GM23248 (cell line): ENCODE results near the gene BBIP1. TPM values are rescaled to one million over a fixed set of nuclear protein-coding genes. Genes with fewer than 3 reads are reported as not detected.

Experiments
- DNase-seq: peaks from one replicate; pipeline ENCODE4 v3.0.0-alpha.2; 2015
- H2AFZ ChIP-seq: fragments of 200-600 bp; sonication (generic); 2 replicates; pipeline ENCODE4 v1.6.1; 2016; ENCODE audit warnings: antibody characterized with exemption
- H3F3A ChIP-seq: fragments of 200-600 bp; sonication (generic); 2 replicates; pipeline ENCODE4 v1.6.1; 2016; ENCODE audit warnings: mild to moderate bottlenecking, antibody characterized with exemption, mixed run types; ENCODE audit not compliant: insufficient read depth
- H3K27ac ChIP-seq: fragments of 200-600 bp; sonication (generic); 2 replicates; pipeline ENCODE4 v1.5.1; 2016; ENCODE audit warnings: mild to moderate bottlenecking
- H3K27me3 ChIP-seq: fragments of 200-600 bp; sonication (generic); replicated peaks from 2 replicates; pipeline ENCODE4 v1.6.1; 2016; ENCODE audit warnings: mild to moderate bottlenecking; ENCODE audit not compliant: insufficient read depth
- H3K36me3 ChIP-seq: fragments of 200-600 bp; sonication (generic); 2 replicates; pipeline ENCODE4 v1.6.1; 2016; ENCODE audit warnings: low read depth, mild to moderate bottlenecking
- H3K4me1 ChIP-seq: fragments of 200-600 bp; sonication (generic); 2 replicates; pipeline ENCODE4 v1.6.1; 2016; ENCODE audit warnings: mild to moderate bottlenecking; ENCODE audit not compliant: insufficient read depth
- H3K4me2 ChIP-seq: fragments of 200-600 bp; sonication (generic); one replicate; pipeline ENCODE4 v1.6.1; 2016; ENCODE audit warnings: mild to moderate bottlenecking; ENCODE audit not compliant: unreplicated experiment
- H3K4me3 ChIP-seq: fragments of 200-600 bp; sonication (generic); 2 replicates; pipeline ENCODE4 v1.5.1; 2016; ENCODE audit warnings: mild to moderate bottlenecking
- H3K79me2 ChIP-seq: fragments of 200-600 bp; sonication (generic); 2 replicates; pipeline ENCODE4 v1.6.1; 2016; ENCODE audit warnings: mild to moderate bottlenecking; ENCODE audit not compliant: insufficient read depth
- H3K9ac ChIP-seq: fragments of 200-600 bp; sonication (generic); 2 replicates; pipeline ENCODE4 v1.6.1; 2016; ENCODE audit warnings: mild to moderate bottlenecking
- H3K9me2 ChIP-seq: fragments of 200-600 bp; sonication (generic); 2 replicates; pipeline ENCODE4 v1.6.1; 2016; ENCODE audit warnings: mixed run types, mild to moderate bottlenecking, moderate library complexity; ENCODE audit not compliant: insufficient read depth
- H3K9me3 ChIP-seq: fragments of 200-600 bp; sonication (generic); one replicate; pipeline ENCODE4 v1.6.1; 2017; ENCODE audit warnings: low read depth
- H4K20me1 ChIP-seq: fragments of 200-600 bp; sonication (generic); 2 replicates; pipeline ENCODE4 v1.6.0; 2016; ENCODE audit not compliant: insufficient read depth
- EZH2 ChIP-seq: fragments of 200-600 bp; sonication (generic); IDR thresholded peaks from 2 replicates; pipeline ENCODE4 v1.6.1; 2018; ENCODE audit warnings: antibody characterized with exemption, mild to moderate bottlenecking; ENCODE audit not compliant: insufficient read depth, poor library complexity, severe bottlenecking
- EZH2phosphoT487 ChIP-seq: fragments of 200-600 bp; sonication (generic); IDR thresholded peaks from 2 replicates; pipeline ENCODE4 v1.6.1; 2018; ENCODE audit warnings: antibody characterized with exemption, moderate library complexity, mild to moderate bottlenecking, low read depth; ENCODE audit not compliant: insufficient read depth
- WGBS, 2 experiments: methylation state at CpG; one replicate each; pipeline ENCODE4 v1.1.6; 2015 to 2017; ENCODE audit warnings: low lambda C conversion rate in 2 of 2, low coverage in 1 of 2; ENCODE audit errors: missing lambda C conversion rate in 2 of 2; 5-methylcytosine and 5-hydroxymethylcytosine counted together
- in situ Hi-C: fragments of 300-500 bp; cut with MboI; formaldehyde crosslinking; loops from 2 replicates; pipeline ENCODE4 v1.15.0; 2020
- polyA plus RNA-seq: library from polyadenylated mRNA; unstranded; fragments of >200 nt; fragmentation: Nextera tagmentation; extraction: Ambion mirVana; gene quantifications from 2 replicates; pipeline ENCODE4 v1.2.1, GENCODE V29; 2016
- total RNA-seq: library from RNA; depleted of rRNA; stranded (reverse); fragments of >200 nt; shearing (Covaris generic); gene quantifications from 2 replicates; pipeline ENCODE4 v1.2.3, GENCODE V29; 2014

BBIP1 gene
- total and polyA plus RNA-seq, 2 experiments from 2014 or later, result 17.3 to 44.4 TPM

GRCh38 chr10:110865809-110866482 lies 53.0 kb downstream of the BBIP1 start:
- Histone ChIP-seq H3K9me2 (no peaks in the 10 kb centered on the region), H2AFZ (peak overlapping the region; percentile 86; the same call in 1 of the 2 replicates), H3K36me3 (no peaks in the 10 kb centered on the region), H3K27me3 (no peaks in the 10 kb centered on the region), H4K20me1 (no peaks in the 10 kb centered on the region), H3K9ac (no peak overlapping the region), H3K4me1 (peaks cover 34% of the 10 kb centered on the region), H3F3A (peaks cover 25% of the 10 kb centered on the region), H3K79me2 (no peaks in the 10 kb centered on the region), H3K27ac (peak overlapping the region; percentile 62), H3K4me3 (peak overlapping the region; percentile 38; the same call in 1 of the 2 replicates), H3K9me3 (no peaks in the 10 kb centered on the region), H3K4me2 (peak overlapping the region; percentile 76)
- peak; percentile 4 for DNase-seq
- WGBS, 2 experiments, result 34 to 35% methylated on average over 4 of the region's 4 CpGs
- no peak for TF ChIP-seq EZH2phosphoT487
- TF ChIP-seq EZH2, result no peak
- in situ Hi-C loops, result no loop called here

GRCh38 chr10:110865186-110865808 lies 53.7 kb downstream of the BBIP1 start:
- Histone ChIP-seq H3K9ac (peak overlapping the region; percentile 42), H3K4me1 (peaks cover 32% of the 10 kb centered on the region), H2AFZ (peak overlapping the region; percentile 86), H4K20me1 (no peaks in the 10 kb centered on the region), H3K36me3 (no peaks in the 10 kb centered on the region), H3K9me2 (no peaks in the 10 kb centered on the region), H3K27ac (peak overlapping the region; percentile 62), H3K79me2 (no peaks in the 10 kb centered on the region), H3K4me3 (peak overlapping the region; percentile 38), H3K9me3 (no peaks in the 10 kb centered on the region), H3K27me3 (no peaks in the 10 kb centered on the region), H3F3A (peaks cover 25% of the 10 kb centered on the region; the same call in 1 of the 2 replicates), H3K4me2 (peak overlapping the region; percentile 76)
- TF ChIP-seq EZH2 (no peak), EZH2phosphoT487 (no peak)
- in situ Hi-C loops, result no loop called here
- peak; percentile 88 for DNase-seq
- 2 to 5% methylated on average over 6 of the region's 6 CpGs for WGBS, 2 experiments

- H3K27ac ChIP-seq, result peak overlapping the region; percentile 62
- H3K9me3 ChIP-seq, result no peaks in the 10 kb centered on the region
- TF ChIP-seq EZH2, result no peak
- no peak for TF ChIP-seq EZH2phosphoT487
- peak overlapping the region; percentile 12 for H3K4me3 ChIP-seq
- H3K36me3 ChIP-seq, result no peaks in the 10 kb centered on the region
- 10 to 16% methylated on average over 6 of the region's 6 CpGs for WGBS, 2 experiments
- in situ Hi-C loops, result no loop called here
- H4K20me1 ChIP-seq, result no peaks in the 10 kb centered on the region
- H3K9me2 ChIP-seq, result no peaks in the 10 kb centered on the region
- no peaks in the 10 kb centered on the region for H3K79me2 ChIP-seq
- H3K4me1 ChIP-seq, result peaks cover 38% of the 10 kb centered on the region
- peaks cover 25% of the 10 kb centered on the region; the same call in 1 of the 2 replicates for H3F3A ChIP-seq
- no peak overlapping the region for H3K9ac ChIP-seq
- no peaks in the 10 kb centered on the region for H3K27me3 ChIP-seq
- H2AFZ ChIP-seq, result peak overlapping the region; percentile 86
- DNase-seq, result peak; percentile 15
- H3K4me2 ChIP-seq, result peak overlapping the region; percentile 76
These were observed 54.3 kb downstream of the BBIP1 start for GRCh38 chr10:110864662-110865140.

- in situ Hi-C loops, result no loop called here
These were observed 55.0 kb downstream of the BBIP1 start for GRCh38 chr10:110863956-110864355.

More at GRCh38 chr10:110863956-110864355, 55.0 kb downstream of the BBIP1 start:
- TF ChIP-seq EZH2, result no peak
- no peak for TF ChIP-seq EZH2phosphoT487
- H3K27ac ChIP-seq, result no peak overlapping the region
- peaks cover 43% of the 10 kb centered on the region for H3K4me1 ChIP-seq
- no peaks in the 10 kb centered on the region for H3K27me3 ChIP-seq
- H2AFZ ChIP-seq, result no peak overlapping the region
- H3K9me2 ChIP-seq, result no peaks in the 10 kb centered on the region
- H3K4me3 ChIP-seq, result no peak overlapping the region
- no peaks in the 10 kb centered on the region for H3K79me2 ChIP-seq
- peaks cover 25% of the 10 kb centered on the region; the same call in 1 of the 2 replicates for H3F3A ChIP-seq
- H3K9me3 ChIP-seq, result no peaks in the 10 kb centered on the region
- H3K9ac ChIP-seq, result no peak overlapping the region
- no peaks in the 10 kb centered on the region for H4K20me1 ChIP-seq
- WGBS, 2 experiments, result 74 to 83% methylated on average over 2 of the region's 2 CpGs
- H3K36me3 ChIP-seq, result no peaks in the 10 kb centered on the region
- DNase-seq, result no peak
- no peak overlapping the region for H3K4me2 ChIP-seq
